Skin of body (tissue), 2 donors: ENCODE results near the gene PCDHGA6. TPM values are rescaled to one million over a fixed set of nuclear protein-coding genes. Genes with fewer than 3 reads are reported as not detected.
"Not testable (repeated sequence)": the region's sequence is repeated elsewhere in the genome, so short reads cannot be mapped to it uniquely, and the experiment has no call there.

Experiments
- DNase-seq: peaks from one replicate; lab custom pipeline; 2025; lab: John Stamatoyannopoulos, UW
- total RNA-seq: library from RNA; depleted of rRNA; stranded (reverse); fragments of >200 nt; gene quantifications from one replicate; pipeline ENCODE4 v1.2.3, GENCODE V29; 2014

Gene PCDHGA6
- total RNA-seq, 1 donor from 2014 or later: 3.6 TPM

DNA sequence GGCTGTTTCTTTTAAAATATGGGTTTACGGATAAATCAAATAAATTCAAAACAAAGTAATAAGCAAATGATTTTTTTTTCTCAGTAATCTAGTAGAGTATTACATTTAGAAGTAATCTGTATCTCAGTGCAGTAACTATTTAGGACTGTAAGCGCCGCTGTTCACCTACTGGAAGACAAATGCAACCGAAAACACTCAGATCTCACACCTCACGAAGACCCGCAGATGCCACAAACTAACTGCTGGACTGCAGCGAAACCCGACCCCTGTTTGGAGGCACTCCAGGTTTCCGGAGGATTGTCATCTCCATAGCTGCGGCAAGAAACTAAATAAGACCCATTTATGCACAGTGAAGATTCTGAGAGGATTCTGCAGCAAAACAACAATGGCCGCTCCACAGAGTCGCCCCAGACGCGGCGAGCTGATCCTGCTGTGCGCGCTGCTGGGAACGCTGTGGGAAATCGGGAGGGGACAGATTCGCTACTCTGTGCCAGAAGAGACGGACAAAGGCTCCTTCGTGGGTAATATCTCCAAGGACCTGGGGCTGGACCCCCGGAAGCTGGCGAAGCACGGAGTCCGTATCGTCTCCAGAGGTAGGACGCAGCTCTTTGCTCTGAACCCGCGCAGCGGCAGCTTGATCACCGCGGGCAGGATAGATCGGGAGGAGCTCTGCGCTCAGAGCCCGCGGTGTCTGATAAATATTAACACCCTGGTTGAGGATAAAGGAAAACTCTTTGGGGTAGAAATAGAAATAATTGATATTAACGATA, 18.9 kb downstream of the PCDHGA6 start, which contains the start of gene PCDHGA8:
PCDHGA8 (plus strand) TSS at position 205 of the 770 bp plus-strand sequence; CDS start at position 386, 181 bp downstream.
- DNase-seq: no peak

GRCh38 chr5:141393267-141393666, 19.6 kb downstream of the PCDHGA6 start:
- DNase-seq: no peak

DNA sequence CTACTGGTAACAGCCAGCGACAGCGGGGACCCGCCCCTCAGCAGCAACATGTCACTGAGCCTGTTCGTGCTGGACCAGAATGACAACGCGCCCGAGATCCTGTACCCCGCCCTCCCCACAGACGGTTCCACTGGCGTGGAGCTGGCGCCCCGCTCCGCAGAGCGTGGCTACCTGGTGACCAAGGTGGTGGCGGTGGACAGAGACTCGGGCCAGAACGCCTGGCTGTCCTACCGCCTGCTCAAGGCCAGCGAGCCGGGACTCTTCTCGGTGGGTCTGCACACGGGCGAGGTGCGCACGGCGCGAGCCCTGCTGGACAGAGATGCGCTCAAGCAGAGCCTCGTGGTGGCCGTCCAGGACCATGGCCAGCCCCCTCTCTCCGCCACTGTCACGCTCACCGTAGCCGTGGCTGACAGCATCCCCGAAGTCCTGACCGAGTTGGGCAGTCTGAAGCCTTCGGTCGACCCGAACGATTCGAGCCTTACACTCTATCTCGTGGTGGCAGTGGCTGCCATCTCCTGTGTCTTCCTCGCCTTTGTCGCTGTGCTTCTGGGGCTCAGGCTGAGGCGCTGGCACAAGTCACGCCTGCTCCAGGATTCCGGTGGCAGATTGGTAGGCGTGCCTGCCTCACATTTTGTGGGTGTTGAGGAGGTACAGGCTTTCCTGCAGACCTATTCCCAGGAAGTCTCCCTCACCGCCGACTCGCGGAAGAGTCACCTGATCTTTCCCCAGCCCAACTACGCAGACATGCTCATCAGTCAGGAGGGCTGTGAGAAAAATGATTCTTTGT, 20.9 kb downstream of the PCDHGA6 start:
- not testable (repeated sequence) for DNase-seq

DNA sequence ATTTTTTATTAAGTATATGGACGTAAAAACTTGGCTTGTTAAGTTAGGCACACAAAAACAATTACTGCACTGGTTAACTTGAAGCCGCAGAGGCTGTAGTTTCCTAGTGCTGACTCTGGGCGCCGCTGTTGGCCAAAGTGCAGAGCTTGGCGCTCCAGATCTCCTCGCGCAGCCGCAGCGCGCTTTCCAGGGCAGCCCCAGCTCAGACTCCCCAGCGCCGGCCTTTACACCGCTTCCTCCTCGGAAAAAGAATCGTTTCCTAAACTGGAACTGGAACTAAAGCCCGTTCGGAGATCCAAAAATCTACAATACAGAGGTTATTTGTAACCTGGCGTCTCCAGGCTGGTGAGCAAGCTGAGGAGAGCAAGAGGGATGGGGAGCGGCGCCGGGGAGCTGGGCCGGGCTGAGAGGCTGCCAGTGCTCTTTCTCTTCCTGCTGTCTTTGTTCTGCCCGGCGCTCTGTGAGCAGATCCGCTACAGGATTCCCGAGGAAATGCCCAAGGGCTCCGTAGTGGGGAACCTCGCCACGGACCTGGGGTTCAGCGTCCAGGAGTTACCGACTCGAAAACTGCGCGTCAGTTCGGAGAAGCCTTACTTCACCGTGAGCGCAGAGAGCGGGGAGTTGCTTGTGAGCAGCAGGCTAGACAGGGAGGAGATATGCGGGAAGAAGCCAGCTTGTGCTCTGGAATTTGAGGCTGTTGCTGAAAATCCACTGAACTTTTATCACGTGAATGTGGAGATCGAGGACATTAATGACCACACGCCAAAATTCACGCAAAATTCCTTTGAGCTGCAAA, 24.3 kb downstream of the PCDHGA6 start, which contains the start of gene PCDHGB5:
PCDHGB5 (plus strand) TSS at position 192 of the 796 bp plus-strand sequence; CDS start at position 373, 181 bp downstream.
- DNase-seq: not testable (repeated sequence)

DNA sequence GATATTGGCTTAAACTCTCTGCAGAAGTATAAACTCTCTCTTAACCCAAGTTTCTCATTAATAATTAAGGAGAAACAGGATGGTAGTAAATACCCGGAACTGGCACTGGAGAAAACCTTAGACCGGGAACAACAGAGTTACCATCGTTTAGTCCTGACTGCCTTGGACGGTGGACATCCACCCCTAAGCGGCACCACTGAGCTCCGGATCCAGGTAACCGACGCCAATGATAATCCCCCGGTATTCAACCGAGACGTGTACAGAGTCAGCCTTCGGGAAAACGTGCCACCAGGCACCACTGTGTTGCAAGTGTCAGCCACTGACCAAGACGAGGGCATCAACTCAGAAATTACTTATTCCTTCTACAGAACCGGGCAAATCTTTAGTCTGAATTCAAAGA, 24.9 kb downstream of the PCDHGA6 start:
- no peak for DNase-seq

DNA sequence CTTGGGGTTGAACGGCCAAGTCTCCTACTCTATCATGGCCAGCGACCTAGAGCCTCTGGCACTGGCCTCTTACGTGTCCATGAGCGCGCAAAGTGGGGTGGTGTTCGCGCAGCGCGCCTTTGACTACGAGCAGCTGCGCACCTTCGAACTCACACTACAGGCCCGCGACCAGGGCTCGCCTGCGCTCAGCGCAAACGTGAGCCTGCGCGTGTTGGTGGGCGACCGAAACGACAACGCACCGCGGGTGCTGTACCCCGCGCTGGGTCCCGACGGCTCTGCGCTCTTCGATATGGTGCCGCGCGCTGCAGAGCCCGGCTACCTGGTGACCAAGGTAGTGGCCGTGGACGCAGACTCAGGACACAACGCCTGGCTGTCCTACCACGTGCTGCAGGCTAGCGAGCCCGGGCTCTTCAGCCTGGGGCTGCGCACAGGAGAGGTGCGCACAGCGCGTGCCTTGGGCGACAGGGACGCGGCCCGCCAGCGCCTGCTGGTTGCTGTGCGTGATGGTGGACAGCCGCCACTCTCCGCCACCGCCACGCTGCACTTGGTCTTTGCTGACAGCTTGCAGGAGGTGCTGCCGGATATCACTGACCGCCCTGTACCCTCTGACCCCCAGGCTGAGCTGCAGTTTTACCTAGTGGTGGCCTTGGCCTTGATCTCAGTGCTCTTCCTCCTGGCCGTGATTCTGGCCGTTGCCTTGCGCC, 26.0 kb downstream of the PCDHGA6 start:
- DNase-seq: no peak

GRCh38 chr5:141402553-141403243, 29.0 kb downstream of the PCDHGA6 start, which contains the start of gene PCDHGA9:
Gene PCDHGA9, plus strand, starts transcription at chr5:141402778. Its CDS starts 175 bp downstream, at chr5:141402953.
- DNase-seq: no peak

- no peak for DNase-seq
Measured at GRCh38 chr5:141403387-141403786, 29.7 kb downstream of the PCDHGA6 start.

DNA sequence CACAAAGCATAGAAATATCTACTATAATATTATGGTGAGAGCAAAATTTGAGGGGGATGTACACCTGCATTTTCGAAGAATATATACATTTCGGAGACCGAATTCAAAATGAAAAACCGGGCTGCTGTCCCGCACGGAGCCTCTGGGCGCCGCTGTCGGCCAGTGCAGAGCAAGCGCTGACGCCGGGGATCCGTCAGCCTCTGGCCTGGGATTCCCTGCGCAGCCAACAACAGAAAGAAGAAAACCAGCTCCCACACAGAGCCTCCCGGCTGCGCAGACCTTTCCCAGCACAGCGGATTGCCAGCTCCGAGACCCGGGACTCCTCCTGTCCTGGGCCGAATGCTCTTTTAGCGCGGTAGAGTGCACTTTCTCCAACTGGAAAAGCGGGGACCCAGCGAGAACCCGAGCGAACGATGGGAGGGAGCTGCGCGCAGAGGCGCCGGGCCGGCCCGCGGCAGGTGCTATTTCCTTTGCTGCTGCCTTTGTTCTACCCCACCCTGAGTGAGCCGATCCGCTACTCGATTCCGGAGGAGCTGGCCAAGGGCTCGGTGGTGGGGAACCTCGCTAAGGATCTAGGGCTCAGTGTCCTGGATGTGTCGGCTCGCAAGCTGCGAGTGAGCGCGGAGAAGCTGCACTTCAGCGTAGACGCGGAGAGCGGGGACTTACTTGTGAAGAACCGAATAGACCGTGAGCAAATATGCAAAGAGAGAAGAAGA, 34.3 kb downstream of the PCDHGA6 start, which contains the start of gene PCDHGB6:
PCDHGB6 (plus strand) TSS at position 232 of the 716 bp plus-strand sequence; CDS start at position 414, 182 bp downstream.
- not testable (repeated sequence) for DNase-seq

DNA sequence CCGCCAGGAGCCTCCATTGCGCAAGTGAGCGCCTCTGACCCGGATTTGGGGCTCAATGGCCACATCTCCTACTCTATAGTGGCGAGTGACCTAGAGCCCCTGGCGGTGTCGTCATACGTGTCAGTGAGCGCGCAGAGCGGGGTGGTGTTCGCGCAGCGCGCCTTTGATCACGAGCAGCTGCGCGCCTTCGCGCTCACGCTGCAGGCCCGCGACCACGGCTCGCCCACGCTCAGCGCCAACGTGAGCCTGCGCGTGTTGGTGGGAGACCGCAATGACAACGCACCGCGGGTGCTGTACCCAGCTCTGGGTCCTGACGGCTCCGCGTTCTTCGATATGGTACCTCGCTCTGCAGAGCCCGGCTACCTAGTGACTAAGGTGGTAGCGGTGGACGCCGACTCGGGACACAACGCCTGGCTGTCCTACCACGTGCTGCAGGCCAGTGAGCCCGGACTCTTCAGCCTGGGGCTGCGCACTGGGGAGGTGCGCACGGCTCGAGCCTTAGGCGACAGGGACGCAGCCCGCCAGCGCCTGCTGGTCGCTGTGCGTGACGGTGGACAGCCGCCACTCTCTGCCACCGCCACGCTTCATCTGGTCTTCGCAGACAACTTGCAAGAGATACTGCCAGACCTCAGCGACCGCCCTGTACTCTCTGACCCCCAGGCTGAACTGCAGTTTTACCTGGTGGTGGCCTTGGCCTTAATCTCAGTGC, 36.1 kb downstream of the PCDHGA6 start:
- DNase-seq: no peak

- DNase-seq: no peak
Measured at GRCh38 chr5:141411575-141411974, 37.9 kb downstream of the PCDHGA6 start.

- DNase-seq: no peak
Measured at GRCh38 chr5:141412854-141413539, 39.3 kb downstream of the PCDHGA6 start, which contains the start of gene PCDHGA10. Gene PCDHGA10, plus strand, starts transcription at chr5:141412987. Its CDS starts 189 bp downstream, at chr5:141413176.

- DNase-seq: no peak
Measured at GRCh38 chr5:141413540-141414069, 39.9 kb downstream of the PCDHGA6 start.

DNA sequence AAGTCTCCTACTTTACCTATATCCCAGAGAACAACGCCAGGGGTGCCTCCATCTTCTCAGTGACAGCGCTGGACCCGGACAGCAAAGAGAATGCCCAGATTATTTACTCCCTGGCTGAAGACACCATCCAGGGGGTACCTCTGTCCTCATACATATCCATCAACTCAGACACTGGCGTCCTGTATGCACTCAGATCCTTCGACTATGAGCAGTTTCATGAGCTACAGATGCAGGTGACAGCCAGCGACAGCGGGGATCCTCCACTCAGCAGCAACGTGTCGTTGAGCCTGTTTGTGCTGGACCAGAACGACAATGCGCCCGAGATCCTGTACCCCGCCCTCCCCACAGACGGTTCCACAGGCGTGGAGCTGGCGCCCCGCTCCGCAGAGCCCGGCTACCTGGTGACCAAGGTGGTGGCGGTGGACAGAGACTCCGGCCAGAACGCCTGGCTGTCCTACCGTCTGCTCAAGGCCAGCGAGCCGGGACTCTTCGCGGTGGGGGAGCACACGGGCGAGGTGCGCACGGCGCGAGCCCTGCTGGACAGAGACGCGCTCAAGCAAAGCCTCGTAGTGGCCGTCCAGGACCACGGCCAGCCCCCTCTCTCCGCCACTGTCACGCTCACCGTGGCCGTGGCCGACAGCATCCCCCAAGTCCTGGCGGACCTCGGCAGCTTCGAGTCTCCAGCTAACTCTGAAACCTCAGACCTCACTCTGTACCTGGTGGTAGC, 41.0 kb downstream of the PCDHGA6 start:
- not testable (repeated sequence) for DNase-seq

DNA sequence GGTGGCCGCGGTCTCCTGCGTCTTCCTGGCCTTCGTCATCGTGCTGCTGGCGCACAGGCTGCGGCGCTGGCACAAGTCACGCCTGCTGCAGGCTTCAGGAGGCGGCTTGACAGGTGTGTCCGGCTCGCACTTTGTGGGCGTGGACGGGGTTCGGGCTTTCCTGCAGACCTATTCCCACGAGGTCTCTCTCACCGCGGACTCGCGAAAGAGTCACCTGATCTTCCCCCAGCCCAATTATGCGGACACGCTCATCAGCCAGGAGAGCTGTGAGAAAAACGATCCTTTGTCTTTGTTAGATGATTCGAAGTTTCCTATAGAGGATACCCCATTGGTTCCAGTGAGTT, 41.6 kb downstream of the PCDHGA6 start:
- not testable (repeated sequence) for DNase-seq

DNA sequence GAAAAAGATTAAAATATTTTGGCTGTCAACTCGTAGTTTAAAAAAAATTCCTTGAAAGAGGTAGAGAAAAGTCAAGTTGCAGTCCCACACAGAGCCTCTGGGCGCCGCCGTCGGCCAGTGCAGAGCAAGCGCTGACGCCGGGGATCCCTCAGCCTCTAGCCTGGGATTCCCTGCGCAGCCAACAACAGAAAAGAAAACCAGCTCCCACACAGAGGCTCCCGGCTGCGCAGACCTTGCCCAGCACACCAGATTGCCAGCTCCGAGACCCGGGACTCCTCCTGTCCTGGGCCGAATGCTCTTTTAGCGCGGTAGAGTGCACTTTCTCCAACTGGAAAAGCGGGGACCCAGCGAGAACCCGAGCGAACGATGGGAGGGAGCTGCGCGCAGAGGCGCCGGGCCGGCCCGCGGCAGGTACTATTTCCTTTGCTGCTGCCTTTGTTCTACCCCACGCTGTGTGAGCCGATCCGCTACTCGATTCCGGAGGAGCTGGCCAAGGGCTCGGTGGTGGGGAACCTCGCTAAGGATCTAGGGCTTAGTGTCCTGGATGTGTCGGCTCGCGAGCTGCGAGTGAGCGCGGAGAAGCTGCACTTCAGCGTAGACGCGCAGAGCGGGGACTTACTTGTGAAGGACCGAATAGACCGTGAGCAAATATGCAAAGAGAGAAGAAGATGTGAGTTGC, 43.9 kb downstream of the PCDHGA6 start, which contains the start of gene PCDHGB7:
PCDHGB7 (plus strand) TSS at position 184 of the 679 bp plus-strand sequence; CDS start at position 367, 183 bp downstream.
- peak; percentile 5 for DNase-seq
